HEK293 (cell line): ENCODE measurements around the gene MORN1.

Experiments
- CTCF ChIA-PET: fragments of 350-600 bp; formaldehyde crosslinking; extraction: SDS; loops from one replicate; lab custom pipeline; 2021; ENCODE audit warnings: antibody characterized with exemption; lab: Yijun Ruan, JAX
- POLR2A ChIA-PET: fragments of 300-600 bp; formaldehyde crosslinking; extraction: SDS; loops from one replicate; lab custom pipeline; 2020; ENCODE audit warnings: antibody characterized with exemption, inconsistent platforms; lab: Yijun Ruan, JAX
- H3K27ac ChIP-seq: fragments of 200-500 bp; sonication (Bioruptor generic); 2 replicates; pipeline ENCODE4 v1.5.1; 2014; ENCODE audit warnings: low read depth, low read length, control low read depth, inconsistent platforms; ENCODE audit errors: extremely low read depth
- H3K36me3 ChIP-seq, 2 experiments: fragments of 200-500 bp in 1 of 2; sonication (Bioruptor generic) in 1 of 2; 1 replicate in 1 of 2; 2 replicates in 1 of 2; pipeline ENCODE4 v1.5.1; 2014 to 2017; ENCODE audit warnings: inconsistent platforms in 2 of 2, low read length in 2 of 2; ENCODE audit not compliant: control insufficient read depth in 2 of 2, insufficient read depth in 1 of 2
- H3K4me1 ChIP-seq: fragments of 200-500 bp; sonication (Bioruptor generic); 2 replicates; pipeline ENCODE4 v1.5.1; 2014; ENCODE audit warnings: mild to moderate bottlenecking, low read length, inconsistent platforms; ENCODE audit not compliant: control insufficient read depth, insufficient read depth
- H3K4me3 ChIP-seq: 2 replicates; pipeline ENCODE4 v1.5.1; 2011; ENCODE audit warnings: low read depth, mild to moderate bottlenecking, control low read depth, low read length, moderate library complexity
- H3K9me3 ChIP-seq: fragments of 200-500 bp; sonication (Bioruptor generic); 2 replicates; pipeline ENCODE4 v1.5.1; 2014; ENCODE audit warnings: low read depth, low read length, inconsistent platforms; ENCODE audit not compliant: control insufficient read depth, insufficient read depth
- GLIS1 ChIP-seq: fragments of 450-650 bp; formaldehyde crosslinking; IDR thresholded peaks from 2 replicates; pipeline ENCODE4 v1.5.1; 2016; ENCODE audit warnings: missing biosample characterization, missing genetic modification characterization
- GLIS2 ChIP-seq: fragments of 450-650 bp; formaldehyde crosslinking; IDR thresholded peaks from 2 replicates; pipeline ENCODE4 v1.5.1; 2016; ENCODE audit warnings: missing biosample characterization, missing genetic modification characterization
- HIC1 ChIP-seq: fragments of 450-650 bp; formaldehyde crosslinking; IDR thresholded peaks from 2 replicates; pipeline ENCODE4 v1.5.1; 2016; ENCODE audit warnings: missing biosample characterization, missing genetic modification characterization
- IKZF3 ChIP-seq: fragments of 450-650 bp; IDR thresholded peaks from 2 replicates; pipeline ENCODE4 v1.5.0; 2018; ENCODE audit warnings: missing biosample characterization, mild to moderate bottlenecking, missing genetic modification characterization, moderate library complexity
- SETDB1 ChIP-seq: IDR thresholded peaks from one replicate; pipeline ENCODE4 v1.6.1; 2017; ENCODE audit warnings: mild to moderate bottlenecking, low read length, moderate library complexity, mixed read lengths; ENCODE audit not compliant: insufficient read length
- ZBTB17 ChIP-seq: fragments of 450-650 bp; formaldehyde crosslinking; IDR thresholded peaks from 2 replicates; pipeline ENCODE4 v1.5.1; 2016; ENCODE audit warnings: missing biosample characterization, missing genetic modification characterization
- ZNF169 ChIP-seq: fragments of 450-650 bp; formaldehyde crosslinking; IDR thresholded peaks from 2 replicates; pipeline ENCODE4 v1.5.1; 2016; ENCODE audit warnings: missing biosample characterization, missing genetic modification characterization
- ZNF2 ChIP-seq: fragments of 450-650 bp; formaldehyde crosslinking; IDR thresholded peaks from 2 replicates; pipeline ENCODE4 v1.5.1; 2016; ENCODE audit warnings: missing biosample characterization, missing genetic modification characterization
- ZNF221 ChIP-seq: fragments of 450-650 bp; formaldehyde crosslinking; IDR thresholded peaks from 2 replicates; pipeline ENCODE4 v1.5.1; 2017; ENCODE audit warnings: missing biosample characterization, missing genetic modification characterization, borderline replicate concordance
- ZNF394 ChIP-seq: fragments of 450-650 bp; formaldehyde crosslinking; IDR thresholded peaks from 2 replicates; pipeline ENCODE4 v1.5.1; 2016; ENCODE audit warnings: missing biosample characterization, missing genetic modification characterization, mild to moderate bottlenecking, moderate library complexity, borderline replicate concordance
- ZNF423 ChIP-seq: fragments of 450-650 bp; formaldehyde crosslinking; IDR thresholded peaks from 2 replicates; pipeline ENCODE4 v1.5.1; 2016; ENCODE audit warnings: missing biosample characterization, missing genetic modification characterization
- ZNF561 ChIP-seq: fragments of 450-650 bp; IDR thresholded peaks from 2 replicates; pipeline ENCODE4 v1.5.1; 2018; ENCODE audit warnings: missing biosample characterization, missing genetic modification characterization, borderline replicate concordance
- ZNF585B ChIP-seq: fragments of 450-650 bp; formaldehyde crosslinking; IDR thresholded peaks from 2 replicates; pipeline ENCODE4 v1.5.1; 2016; ENCODE audit warnings: missing biosample characterization, missing genetic modification characterization
- ZNF639 ChIP-seq: fragments of 450-650 bp; formaldehyde crosslinking; IDR thresholded peaks from 2 replicates; pipeline ENCODE4 v1.5.1; 2016; ENCODE audit warnings: missing biosample characterization, missing genetic modification characterization
- ZNF791 ChIP-seq: fragments of 450-650 bp; formaldehyde crosslinking; IDR thresholded peaks from 2 replicates; pipeline ENCODE4 v1.5.1; 2016; ENCODE audit warnings: missing biosample characterization, missing genetic modification characterization
- ZSCAN30 ChIP-seq: fragments of 450-650 bp; IDR thresholded peaks from 2 replicates; pipeline ENCODE4 v1.5.1; 2018; ENCODE audit warnings: missing biosample characterization, mild to moderate bottlenecking, missing genetic modification characterization, moderate library complexity
- TF ChIP-seq, protein P1 (sequence below): fragments of 450-650 bp; formaldehyde crosslinking; IDR thresholded peaks from 2 replicates; pipeline ENCODE4 v1.5.1; 2016; ENCODE audit warnings: missing biosample characterization, missing genetic modification characterization, low read depth
- TF ChIP-seq, protein P2 (sequence below): fragments of 450-650 bp; formaldehyde crosslinking; IDR thresholded peaks from 2 replicates; pipeline ENCODE4; 2016; ENCODE audit warnings: missing biosample characterization, missing genetic modification characterization

The MORN1 gene

DNA sequence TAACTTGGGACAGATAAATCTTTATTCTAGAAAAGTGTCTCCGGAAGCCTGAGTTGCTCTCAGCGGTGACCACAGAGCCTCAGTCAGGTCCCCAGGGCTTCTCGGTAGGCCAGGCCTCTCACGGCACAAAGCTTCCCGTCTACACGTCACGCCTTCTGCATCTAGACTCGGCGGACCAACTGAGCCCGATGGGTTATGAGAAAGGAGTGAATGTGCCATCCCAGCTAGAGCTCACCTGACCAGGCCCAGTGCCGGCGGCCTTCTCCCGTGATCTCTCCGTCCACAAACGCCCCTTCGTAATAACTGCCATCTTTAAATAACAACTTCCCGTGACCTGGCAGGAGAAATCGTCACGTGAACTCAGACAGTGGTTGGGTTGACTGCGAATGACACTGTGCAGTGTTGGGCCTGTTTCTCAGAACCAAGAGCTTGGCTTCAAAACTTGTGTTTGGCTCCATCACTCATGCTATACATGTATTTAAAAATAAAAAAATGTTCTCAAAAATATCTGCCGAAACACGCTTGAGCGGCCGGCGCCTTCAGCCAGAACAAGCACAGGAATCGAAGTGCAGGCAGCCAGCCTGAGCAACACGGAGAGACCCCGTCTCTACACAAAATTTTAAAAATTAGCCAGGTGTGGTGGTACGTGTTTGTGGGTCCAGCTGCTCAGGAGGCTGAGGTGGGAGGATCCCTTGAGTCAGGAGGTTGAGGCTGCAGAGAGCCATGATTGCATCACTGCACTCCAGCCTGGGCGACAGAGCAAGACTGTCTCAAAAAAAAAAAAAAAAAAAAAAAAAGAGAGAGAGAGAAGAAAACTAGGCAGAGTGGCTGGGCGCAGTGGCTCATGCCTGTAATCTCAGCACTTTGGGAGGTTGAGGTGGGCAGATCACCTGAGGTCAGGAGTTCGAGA is 3.1 kb downstream of the MORN1 start:
- Histone ChIP-seq H3K36me3 (peaks cover 0 to 50% of the 10 kb centered on the region in 2 experiments; a peak in 1 of 3 replicates), H3K9me3 (no peaks in the 10 kb centered on the region), H3K4me1 (peaks cover 3% of the 10 kb centered on the region; the same call in 1 of the 2 replicates), H3K4me3 (no peak overlapping the region), H3K27ac (no peak overlapping the region)
- ChIA-PET CTCF (interaction anchor here (1.6 kb wide), 1 partner anchor 193 kb away, joined by 6 read pairs; the partner anchor contains the start of gene FAAP20), POLR2A (interaction anchor here (0.6 kb wide), 1 partner anchor 196 kb away, joined by 3 read pairs; no protein-coding TSS in a partner anchor)
- TF ChIP-seq IKZF3 (tag by site-specific recombination) (no peak), ZNF639 (tag by site-specific recombination) (no peak), ZNF791 (no peak), ZSCAN30 (tag by site-specific recombination) (no peak), ZNF169 (no peak), ZNF423 (tag by site-specific recombination) (no peak)
- TF ChIP-seq, protein P1, sequence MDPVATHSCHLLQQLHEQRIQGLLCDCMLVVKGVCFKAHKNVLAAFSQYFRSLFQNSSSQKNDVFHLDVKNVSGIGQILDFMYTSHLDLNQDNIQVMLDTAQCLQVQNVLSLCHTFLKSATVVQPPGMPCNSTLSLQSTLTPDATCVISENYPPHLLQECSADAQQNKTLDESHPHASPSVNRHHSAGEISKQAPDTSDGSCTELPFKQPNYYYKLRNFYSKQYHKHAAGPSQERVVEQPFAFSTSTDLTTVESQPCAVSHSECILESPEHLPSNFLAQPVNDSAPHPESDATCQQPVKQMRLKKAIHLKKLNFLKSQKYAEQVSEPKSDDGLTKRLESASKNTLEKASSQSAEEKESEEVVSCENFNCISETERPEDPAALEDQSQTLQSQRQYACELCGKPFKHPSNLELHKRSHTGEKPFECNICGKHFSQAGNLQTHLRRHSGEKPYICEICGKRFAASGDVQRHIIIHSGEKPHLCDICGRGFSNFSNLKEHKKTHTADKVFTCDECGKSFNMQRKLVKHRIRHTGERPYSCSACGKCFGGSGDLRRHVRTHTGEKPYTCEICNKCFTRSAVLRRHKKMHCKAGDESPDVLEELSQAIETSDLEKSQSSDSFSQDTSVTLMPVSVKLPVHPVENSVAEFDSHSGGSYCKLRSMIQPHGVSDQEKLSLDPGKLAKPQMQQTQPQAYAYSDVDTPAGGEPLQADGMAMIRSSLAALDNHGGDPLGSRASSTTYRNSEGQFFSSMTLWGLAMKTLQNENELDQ (tag by site-specific recombination) = no peak

GRCh38 chr1:2386636-2387611 is 4.4 kb downstream of the MORN1 start:
- Histone ChIP-seq H3K36me3 (peaks cover 0 to 43% of the 10 kb centered on the region in 2 experiments; a peak in 1 of 3 replicates), H3K4me1 (peaks cover 3% of the 10 kb centered on the region; the same call in 1 of the 2 replicates), H3K27ac (no peak overlapping the region), H3K4me3 (no peak overlapping the region), H3K9me3 (no peaks in the 10 kb centered on the region)
- CTCF ChIA-PET = interaction anchor here (1.6 kb wide), 1 partner anchor 192 kb away, joined by 6 read pairs; the partner anchor contains the start of gene FAAP20
- TF ChIP-seq SETDB1 (no peak), ZBTB17 (no peak), HIC1 (tag by site-specific recombination) (no peak), ZNF394 (no peak), ZNF221 (tag by site-specific recombination) (no peak), GLIS1 (no peak), ZNF561 (no peak), GLIS2 (no peak), ZNF2 (tag by site-specific recombination) (no peak), ZNF585B (tag by site-specific recombination) (no peak)
- TF ChIP-seq, protein P2, sequence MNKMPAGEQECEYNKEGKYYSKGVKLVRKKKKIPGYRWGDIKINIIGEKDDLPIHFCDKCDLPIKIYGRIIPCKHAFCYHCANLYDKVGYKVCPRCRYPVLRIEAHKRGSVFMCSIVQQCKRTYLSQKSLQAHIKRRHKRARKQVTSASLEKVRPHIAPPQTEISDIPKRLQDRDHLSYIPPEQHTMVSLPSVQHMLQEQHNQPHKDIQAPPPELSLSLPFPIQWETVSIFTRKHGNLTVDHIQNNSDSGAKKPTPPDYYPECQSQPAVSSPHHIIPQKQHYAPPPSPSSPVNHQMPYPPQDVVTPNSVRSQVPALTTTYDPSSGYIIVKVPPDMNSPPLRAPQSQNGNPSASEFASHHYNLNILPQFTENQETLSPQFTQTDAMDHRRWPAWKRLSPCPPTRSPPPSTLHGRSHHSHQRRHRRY (tag by site-specific recombination) = no peak
- POLR2A ChIA-PET = no interaction called here
